Measurements from ENCODE around the gene ADAM11.
"Not testable (repeated sequence)": the region's sequence is repeated elsewhere in the genome, so short reads cannot be mapped to it uniquely, and the experiment has no call there.

Gene ADAM11, protein sequence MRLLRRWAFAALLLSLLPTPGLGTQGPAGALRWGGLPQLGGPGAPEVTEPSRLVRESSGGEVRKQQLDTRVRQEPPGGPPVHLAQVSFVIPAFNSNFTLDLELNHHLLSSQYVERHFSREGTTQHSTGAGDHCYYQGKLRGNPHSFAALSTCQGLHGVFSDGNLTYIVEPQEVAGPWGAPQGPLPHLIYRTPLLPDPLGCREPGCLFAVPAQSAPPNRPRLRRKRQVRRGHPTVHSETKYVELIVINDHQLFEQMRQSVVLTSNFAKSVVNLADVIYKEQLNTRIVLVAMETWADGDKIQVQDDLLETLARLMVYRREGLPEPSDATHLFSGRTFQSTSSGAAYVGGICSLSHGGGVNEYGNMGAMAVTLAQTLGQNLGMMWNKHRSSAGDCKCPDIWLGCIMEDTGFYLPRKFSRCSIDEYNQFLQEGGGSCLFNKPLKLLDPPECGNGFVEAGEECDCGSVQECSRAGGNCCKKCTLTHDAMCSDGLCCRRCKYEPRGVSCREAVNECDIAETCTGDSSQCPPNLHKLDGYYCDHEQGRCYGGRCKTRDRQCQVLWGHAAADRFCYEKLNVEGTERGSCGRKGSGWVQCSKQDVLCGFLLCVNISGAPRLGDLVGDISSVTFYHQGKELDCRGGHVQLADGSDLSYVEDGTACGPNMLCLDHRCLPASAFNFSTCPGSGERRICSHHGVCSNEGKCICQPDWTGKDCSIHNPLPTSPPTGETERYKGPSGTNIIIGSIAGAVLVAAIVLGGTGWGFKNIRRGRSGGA

DNA sequence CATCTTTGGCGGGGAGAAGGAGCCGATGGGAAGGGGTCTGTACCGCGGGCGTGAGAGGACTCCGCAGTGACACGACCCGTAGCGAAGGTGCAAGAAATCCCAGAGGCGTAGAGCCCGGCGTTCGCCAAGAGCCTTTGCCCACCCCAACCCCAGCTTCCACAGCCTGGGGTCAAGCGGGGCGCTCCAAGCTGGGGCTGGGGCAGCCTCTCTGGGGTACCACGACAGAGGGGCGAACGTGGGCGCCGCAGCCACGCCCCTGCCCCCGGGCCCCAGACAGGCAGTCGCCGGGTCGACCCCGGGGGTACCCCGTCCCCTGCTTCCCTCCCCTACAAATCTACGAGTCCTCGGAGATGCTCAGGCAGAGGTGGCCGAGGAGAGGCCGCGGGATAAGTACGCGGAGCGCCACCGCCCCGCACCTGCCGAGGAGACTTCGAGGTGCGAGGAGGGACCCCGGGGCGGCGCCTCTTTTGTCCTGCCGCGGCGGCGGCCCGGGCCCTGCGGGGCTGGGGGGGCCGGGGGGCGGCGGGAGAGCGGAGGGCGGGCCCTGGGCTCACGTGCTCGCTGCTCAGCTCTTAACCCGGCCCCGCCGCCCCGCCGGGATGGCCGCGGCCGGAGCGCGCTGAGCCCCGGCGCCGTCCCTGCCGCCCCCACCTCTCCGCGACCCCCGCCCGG is at the start of gene ADAM11:
TSS of gene ADAM11 (plus strand) at position 575 of the 672 bp plus-strand sequence. CDS start 212 bp downstream, outside the sequence.
- H3K27ac ChIP-seq, result peak within 1 kb of the TSS; percentile 42; the same call in 1 of the 2 replicates
- TF ChIP-seq, protein P1, sequence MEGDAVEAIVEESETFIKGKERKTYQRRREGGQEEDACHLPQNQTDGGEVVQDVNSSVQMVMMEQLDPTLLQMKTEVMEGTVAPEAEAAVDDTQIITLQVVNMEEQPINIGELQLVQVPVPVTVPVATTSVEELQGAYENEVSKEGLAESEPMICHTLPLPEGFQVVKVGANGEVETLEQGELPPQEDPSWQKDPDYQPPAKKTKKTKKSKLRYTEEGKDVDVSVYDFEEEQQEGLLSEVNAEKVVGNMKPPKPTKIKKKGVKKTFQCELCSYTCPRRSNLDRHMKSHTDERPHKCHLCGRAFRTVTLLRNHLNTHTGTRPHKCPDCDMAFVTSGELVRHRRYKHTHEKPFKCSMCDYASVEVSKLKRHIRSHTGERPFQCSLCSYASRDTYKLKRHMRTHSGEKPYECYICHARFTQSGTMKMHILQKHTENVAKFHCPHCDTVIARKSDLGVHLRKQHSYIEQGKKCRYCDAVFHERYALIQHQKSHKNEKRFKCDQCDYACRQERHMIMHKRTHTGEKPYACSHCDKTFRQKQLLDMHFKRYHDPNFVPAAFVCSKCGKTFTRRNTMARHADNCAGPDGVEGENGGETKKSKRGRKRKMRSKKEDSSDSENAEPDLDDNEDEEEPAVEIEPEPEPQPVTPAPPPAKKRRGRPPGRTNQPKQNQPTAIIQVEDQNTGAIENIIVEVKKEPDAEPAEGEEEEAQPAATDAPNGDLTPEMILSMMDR (conservative IDR thresholded peaks at IDR 0.05), result no peak

DNA sequence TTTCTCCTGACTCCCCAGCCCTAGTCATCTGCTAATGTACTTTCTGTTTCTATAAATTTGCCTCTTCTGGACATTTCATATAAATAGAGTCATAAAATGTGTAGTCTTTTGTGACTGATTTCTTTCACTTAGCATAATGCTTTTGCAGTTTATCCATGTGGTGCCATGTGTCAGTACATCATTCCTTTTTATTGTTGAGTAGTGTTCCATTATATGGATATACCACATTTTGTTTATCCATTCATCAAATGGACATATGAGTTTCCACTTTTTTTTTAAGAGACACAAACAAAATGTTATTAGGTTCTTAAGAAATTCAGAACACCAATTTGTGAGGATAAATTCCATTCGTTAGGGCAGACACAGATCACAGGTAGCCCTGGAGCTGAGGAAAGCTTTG is 39.3 kb upstream of the ADAM11 start:
- H3K27ac ChIP-seq, result no peak overlapping the region
- TF ChIP-seq, protein P1 (conservative IDR thresholded peaks at IDR 0.05), result no peak

DNA sequence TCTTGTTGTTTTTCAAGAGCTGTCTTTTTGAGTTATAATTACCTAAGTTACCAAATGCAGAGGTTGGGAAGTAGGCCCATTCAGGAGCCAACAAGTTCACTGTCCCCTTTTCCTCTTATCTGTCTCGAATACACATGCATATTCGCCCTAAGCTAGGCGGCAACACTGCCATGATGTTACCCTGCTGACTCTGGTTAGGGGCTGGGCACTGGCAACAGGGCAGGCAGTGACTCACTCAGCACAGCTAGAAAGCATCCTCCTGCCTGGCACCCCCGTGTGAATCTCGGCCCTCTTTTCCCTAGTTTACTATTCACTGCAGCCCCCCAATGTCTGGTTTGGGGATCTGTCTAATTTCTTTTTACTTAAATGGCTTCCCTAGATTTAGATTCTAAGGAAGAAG is 36.5 kb upstream of the ADAM11 start:
- TF ChIP-seq, protein P1 (conservative IDR thresholded peaks at IDR 0.05), result no peak
- H3K27ac ChIP-seq, result no peak overlapping the region

DNA sequence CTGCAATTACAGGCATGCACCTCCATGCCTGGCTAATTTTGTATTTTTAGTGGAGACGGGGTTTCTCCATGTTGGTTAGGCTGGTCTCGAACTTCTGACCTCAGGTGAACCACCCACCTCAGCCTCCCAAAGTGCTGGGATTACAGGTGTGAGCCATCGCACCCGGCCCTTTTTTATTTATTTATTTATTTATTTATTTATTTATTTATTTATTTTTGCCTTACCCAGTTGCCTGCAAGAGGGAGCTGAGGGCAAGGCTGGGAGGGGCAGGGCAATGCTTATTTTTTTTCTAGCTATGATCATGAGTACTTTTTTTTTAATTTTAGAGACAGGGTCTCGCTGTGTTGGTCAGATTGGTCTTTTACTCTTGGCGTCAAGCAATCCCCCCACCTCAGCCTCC is 32.7 kb upstream of the ADAM11 start:
- not testable (repeated sequence) for H3K27ac ChIP-seq

DNA sequence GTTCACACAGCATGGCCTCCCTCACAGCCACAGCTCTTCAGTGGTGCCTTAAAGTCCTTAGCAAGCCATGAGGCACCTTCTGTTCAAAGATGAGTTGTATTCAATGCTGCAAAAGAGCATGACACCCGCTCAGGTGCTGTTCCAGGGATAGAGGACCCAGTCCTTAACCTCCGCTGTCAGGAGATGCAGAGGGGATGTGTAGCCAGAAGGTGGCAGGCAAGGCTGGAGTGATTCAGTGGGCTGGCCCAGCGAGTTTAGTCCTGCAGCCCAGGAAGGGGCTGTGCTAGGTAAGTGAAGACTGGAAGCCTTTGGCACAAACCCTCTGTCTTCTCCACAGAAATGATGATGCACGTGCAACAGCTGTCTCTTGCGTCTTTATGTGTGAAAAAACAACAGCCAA is 25.0 kb upstream of the ADAM11 start:
- no peak overlapping the region for H3K27ac ChIP-seq
- TF ChIP-seq, protein P1 (conservative IDR thresholded peaks at IDR 0.05), result peak; percentile 67

DNA sequence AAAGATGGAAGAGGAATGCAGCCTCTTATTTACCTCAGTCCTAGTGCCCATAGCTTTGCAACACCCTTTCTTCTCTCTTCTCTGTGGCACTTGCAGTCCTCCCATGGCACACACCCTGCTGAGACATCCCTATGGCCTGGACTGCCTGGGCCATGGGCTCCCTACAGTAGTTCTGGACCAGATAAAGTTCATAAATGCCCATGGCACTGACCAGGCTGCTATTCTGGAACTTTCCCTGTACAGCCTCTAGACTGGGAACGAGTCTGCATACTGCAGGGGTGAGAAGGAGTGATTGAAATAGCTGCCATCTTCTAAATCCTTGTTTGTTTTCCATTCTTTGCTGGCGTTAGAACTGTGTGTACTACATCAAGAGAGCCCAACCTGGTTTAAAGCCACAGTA is 24.5 kb upstream of the ADAM11 start:
- no peak overlapping the region for H3K27ac ChIP-seq
- TF ChIP-seq, protein P1 (conservative IDR thresholded peaks at IDR 0.05), result no peak

DNA sequence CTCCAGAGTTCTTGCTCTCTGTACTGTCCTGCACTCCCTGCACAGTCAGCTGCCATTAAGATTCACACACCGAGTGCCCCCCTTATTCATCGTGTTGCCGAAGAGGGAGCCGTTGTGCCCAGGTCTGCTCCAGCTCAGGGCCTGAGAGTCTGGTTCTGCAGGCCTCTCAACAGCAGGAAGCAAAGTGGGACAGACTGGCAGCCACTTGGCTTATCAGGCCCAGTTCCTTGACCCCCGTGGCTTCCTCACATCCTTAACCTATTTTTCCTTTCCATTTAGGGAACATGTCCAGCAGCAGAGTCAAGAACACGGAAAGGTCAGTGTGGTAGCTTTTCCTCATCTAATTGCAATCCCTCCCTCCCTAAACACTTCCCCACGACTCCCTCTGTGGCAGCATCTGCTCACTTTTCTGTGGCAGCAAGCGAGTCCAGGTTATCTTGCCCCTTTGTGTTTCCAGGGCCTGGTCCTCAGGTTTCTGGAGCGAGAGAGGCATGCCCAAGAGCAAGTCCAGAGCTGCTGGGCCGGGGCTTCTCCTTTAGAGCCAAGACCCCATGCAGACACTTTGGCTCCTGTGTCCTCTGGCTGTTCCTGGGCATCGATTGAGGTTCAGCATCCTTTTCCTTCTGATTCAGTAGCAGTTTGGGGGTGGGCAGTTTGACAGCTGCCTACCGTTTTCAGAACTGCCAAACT is 22.1 kb upstream of the ADAM11 start:
- H3K27ac ChIP-seq, result no peak overlapping the region
- TF ChIP-seq, protein P1 (conservative IDR thresholded peaks at IDR 0.05), result no peak

All from VCaP (cell line).